K562 (cell line): ENCODE results near the gene STK32C. TPM values are rescaled to one million over a fixed set of nuclear protein-coding genes. Genes with fewer than 3 reads are reported as not detected.

Experiments
- CREM ChIP-seq: IDR thresholded peaks from 2 replicates; pipeline ENCODE4 v1.6.1; 2014; ENCODE audit warnings: antibody characterized with exemption, low read depth
- CTBP1 ChIP-seq: fragments of 450-650 bp; IDR thresholded peaks from 2 replicates; pipeline ENCODE4 v1.6.1; 2016; ENCODE audit warnings: borderline replicate concordance
- E2F8 ChIP-seq: fragments of 450-650 bp; IDR thresholded peaks from 2 replicates; pipeline ENCODE4 v1.7.1; 2018; ENCODE audit warnings: mild to moderate bottlenecking, low read depth; ENCODE audit not compliant: partially characterized antibody
- EGR1 ChIP-seq: fragments of 450-650 bp; conservative IDR thresholded peaks from 2 replicates; pipeline ENCODE4 v1.6.1; 2017; ENCODE audit warnings: mild to moderate bottlenecking
- ETV6 ChIP-seq, 3 experiments: fragments of 150-350 bp in 1 of 3; sonication (generic) in 1 of 3; formaldehyde crosslinking in 1 of 3; IDR thresholded peaks; 2 replicates each; pipeline versions ENCODE4 v1.6.1 to v1.8.0; 2014 to 2022; ENCODE audit warnings: borderline replicate concordance in 2 of 3, low read depth in 2 of 3, antibody characterized with exemption in 1 of 3, low read length in 1 of 3, mild to moderate bottlenecking in 1 of 3, missing genetic modification reagents in 1 of 3
- MAZ ChIP-seq, 2 experiments: fragments of 450-650 bp in 1 of 2; sonication (generic) in 1 of 2; formaldehyde crosslinking; IDR thresholded peaks in 1 of 2; conservative IDR thresholded peaks in 1 of 2; 2 replicates each; pipeline versions ENCODE4 v1.4.0 to v1.5.0; 2020; ENCODE audit warnings: mild to moderate bottlenecking in 1 of 2, missing genetic modification reagents in 1 of 2
- MTA3 ChIP-seq: fragments of 450-650 bp; formaldehyde crosslinking; IDR thresholded peaks from 2 replicates; pipeline ENCODE4 v1.6.1; 2017; ENCODE audit warnings: mild to moderate bottlenecking, borderline replicate concordance
- NFATC3 ChIP-seq: fragments of 450-650 bp; IDR thresholded peaks from 2 replicates; pipeline ENCODE4 v1.6.1; 2017; ENCODE audit warnings: mild to moderate bottlenecking
- NFIX ChIP-seq: fragments of 250-450 bp; sonication (Bioruptor Pico); IDR thresholded peaks from 2 replicates; pipeline ENCODE4 v1.4.0; 2020; ENCODE audit warnings: low read depth, mild to moderate bottlenecking, moderate library complexity
- RBBP5 ChIP-seq: fragments of 200-600 bp; sonication (generic); IDR thresholded peaks from 2 replicates; pipeline ENCODE4 v1.6.1; 2012; ENCODE audit warnings: borderline replicate concordance, mild to moderate bottlenecking, low read length, control low read depth, inconsistent platforms; ENCODE audit not compliant: insufficient read depth, poor library complexity, severe bottlenecking
- SIN3A ChIP-seq, 2 experiments: fragments of 150-350 bp in 1 of 2; IDR thresholded peaks; 2 replicates each; pipeline ENCODE4 v1.6.1; 2011 to 2016; ENCODE audit warnings: borderline replicate concordance in 2 of 2, low read depth in 2 of 2, low read length in 2 of 2, mild to moderate bottlenecking in 2 of 2, moderate library complexity in 2 of 2; ENCODE audit not compliant: control insufficient read depth in 1 of 2
- TCF15 ChIP-seq: fragments of 250-450 bp; sonication (Bioruptor Pico); IDR thresholded peaks from 2 replicates; pipeline ENCODE4 v1.8.0; 2022; ENCODE audit warnings: moderate library complexity, mild to moderate bottlenecking, inconsistent platforms
- ZBTB1 ChIP-seq: sonication (generic); formaldehyde crosslinking; IDR thresholded peaks from 2 replicates; pipeline ENCODE4 v1.8.1; 2023; ENCODE audit warnings: missing genetic modification reagents, low read depth, mild to moderate bottlenecking, borderline replicate concordance
- ZFP30 ChIP-seq: fragments of 250-450 bp; sonication (Bioruptor Pico); IDR thresholded peaks from 2 replicates; pipeline ENCODE4 v1.8.0; 2022; ENCODE audit warnings: moderate library complexity, mild to moderate bottlenecking, inconsistent platforms, borderline replicate concordance
- ZNF124 ChIP-seq: sonication (generic); formaldehyde crosslinking; IDR thresholded peaks from 2 replicates; pipeline ENCODE4 v1.8.1; 2022; ENCODE audit warnings: missing genetic modification reagents
- ZNF143 ChIP-seq: sonication (generic); formaldehyde crosslinking; IDR thresholded peaks from 2 replicates; pipeline ENCODE4 v1.9.0; 2022; ENCODE audit warnings: mild to moderate bottlenecking, missing genetic modification reagents
- ZNF175 ChIP-seq: fragments of 200-800 bp; sonication (Bioruptor generic); IDR thresholded peaks from 2 replicates; pipeline ENCODE4 v1.6.1; 2016; ENCODE audit warnings: low read depth, mild to moderate bottlenecking, missing genetic modification characterization, missing compliant biosample characterization
- ZNF280B ChIP-seq: fragments of 250-450 bp; sonication (Bioruptor Pico); IDR thresholded peaks from 2 replicates; pipeline ENCODE4 v1.5.1; 2021; ENCODE audit warnings: mild to moderate bottlenecking
- ZNF699 ChIP-seq: fragments of 250-450 bp; sonication (Bioruptor Pico); IDR thresholded peaks from 2 replicates; pipeline ENCODE4 v1.8.0; 2021; ENCODE audit warnings: mild to moderate bottlenecking, moderate library complexity; ENCODE audit not compliant: insufficient replicate concordance
- polyA plus RNA-seq, 8 experiments: library from polyadenylated mRNA; depleted of rRNA in 4 of 8; stranded (reverse) in 5 of 8; unstranded in 3 of 8; fragments of >200 nt; fragmentation: Nextera tagmentation in 2 of 8; fragmentation: Illumina TruSeq in 1 of 8; extraction: Ambion mirVana in 2 of 8; extraction: Trizol in 1 of 8; gene quantifications; 2 replicates each; pipeline versions ENCODE4 v1.2.1 to v1.2.3, GENCODE V29; 2011 to 2014; ENCODE audit warnings: inconsistent platforms in 1 of 8, missing spikeins in 1 of 8
- total RNA-seq, 7 experiments: library from RNA; depleted of rRNA in 6 of 7; stranded (reverse); fragments of >200 nt in 6 of 7; fragmentation: Illumina TruSeq in 2 of 7; extraction: Trizol in 2 of 7; gene quantifications; 2 replicates each; pipeline versions ENCODE4 v1.2.1 to v1.2.3, GENCODE V29; 2011 to 2021; ENCODE audit warnings: low replicate concordance in 1 of 7
- TF ChIP-seq, protein P1 (sequence below): fragments of 450-650 bp; formaldehyde crosslinking; IDR thresholded peaks from 2 replicates; pipeline ENCODE4 v1.4.0; 2020; ENCODE audit warnings: mild to moderate bottlenecking, moderate library complexity

Gene STK32C
- total and polyA plus RNA-seq, 9 of the 15 experiments (the other 6 are each of a cell fraction or from before 2014, with no cell fraction given): 1.5 to 20.9 (median 6.5) TPM

GRCh38 chr10:132307823-132308586 lies at the start of gene STK32C (continued):
- TF ChIP-seq E2F8 (no peak), TCF15 (CRISPR knock-in tag) (no peak), RBBP5 (peak; percentile 34), ZNF280B (no peak), CTBP1 (0 out of 2 replicates have a peak, but pooled peaks have one; percentile 2), EGR1 (peak; percentile 51), NFATC3 (no peak), ZNF143 (CRISPR knock-in tag) (no peak), ETV6 (IDR thresholded peaks at IDR 0.05; ENCODE audit: borderline replicate concordance in 1 of 2, low read depth in 2 of 2, low read length in 1 of 2) (no peak), ETV6 (CRISPR knock-in tag; IDR thresholded peaks at IDR 0.05; ENCODE audit: borderline replicate concordance) (no peak), ZNF699 (no peak), MAZ (CRISPR knock-in tag; conservative IDR thresholded peaks at IDR 0.05 in 1 of 2, IDR thresholded peaks at IDR 0.05 in 1 of 2) (0 out of 4 replicates have a peak, but pooled peaks of 1 of the 2 experiments have one; percentile 34), MTA3 (0 out of 2 replicates have a peak, but pooled peaks have one; percentile 41), SIN3A (IDR thresholded peaks at IDR 0.05; ENCODE audit: borderline replicate concordance in 2 of 2, control insufficient read depth in 1 of 2, low read depth in 2 of 2, low read length in 2 of 2) (no peak), ZNF124 (CRISPR knock-in tag) (no peak), CREM (no peak), NFIX (CRISPR knock-in tag) (no peak), ZFP30 (CRISPR knock-in tag) (no peak), ZBTB1 (CRISPR knock-in tag) (no peak), ZNF175 (CRISPR knock-in tag) (no peak)
- TF ChIP-seq, protein P1, sequence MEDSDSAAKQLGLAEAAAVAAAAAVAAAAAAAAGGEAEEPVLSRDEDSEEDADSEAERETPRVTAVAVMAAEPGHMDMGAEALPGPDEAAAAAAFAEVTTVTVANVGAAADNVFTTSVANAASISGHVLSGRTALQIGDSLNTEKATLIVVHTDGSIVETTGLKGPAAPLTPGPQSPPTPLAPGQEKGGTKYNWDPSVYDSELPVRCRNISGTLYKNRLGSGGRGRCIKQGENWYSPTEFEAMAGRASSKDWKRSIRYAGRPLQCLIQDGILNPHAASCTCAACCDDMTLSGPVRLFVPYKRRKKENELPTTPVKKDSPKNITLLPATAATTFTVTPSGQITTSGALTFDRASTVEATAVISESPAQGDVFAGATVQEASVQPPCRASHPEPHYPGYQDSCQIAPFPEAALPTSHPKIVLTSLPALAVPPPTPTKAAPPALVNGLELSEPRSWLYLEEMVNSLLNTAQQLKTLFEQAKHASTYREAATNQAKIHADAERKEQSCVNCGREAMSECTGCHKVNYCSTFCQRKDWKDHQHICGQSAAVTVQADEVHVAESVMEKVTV (CRISPR knock-in tag): no peak
